HG03175 (cell line): ENCODE data around the gene SPACA6.

Experiments
- ATAC-seq: cut with Tn5 transposase; IDR thresholded peaks from one replicate; pipeline ENCODE4 v1.9.1; 2021; ENCODE audit warnings: mild to moderate bottlenecking, moderate library complexity; ENCODE audit not compliant: unreplicated experiment

SPACA6 gene

DNA sequence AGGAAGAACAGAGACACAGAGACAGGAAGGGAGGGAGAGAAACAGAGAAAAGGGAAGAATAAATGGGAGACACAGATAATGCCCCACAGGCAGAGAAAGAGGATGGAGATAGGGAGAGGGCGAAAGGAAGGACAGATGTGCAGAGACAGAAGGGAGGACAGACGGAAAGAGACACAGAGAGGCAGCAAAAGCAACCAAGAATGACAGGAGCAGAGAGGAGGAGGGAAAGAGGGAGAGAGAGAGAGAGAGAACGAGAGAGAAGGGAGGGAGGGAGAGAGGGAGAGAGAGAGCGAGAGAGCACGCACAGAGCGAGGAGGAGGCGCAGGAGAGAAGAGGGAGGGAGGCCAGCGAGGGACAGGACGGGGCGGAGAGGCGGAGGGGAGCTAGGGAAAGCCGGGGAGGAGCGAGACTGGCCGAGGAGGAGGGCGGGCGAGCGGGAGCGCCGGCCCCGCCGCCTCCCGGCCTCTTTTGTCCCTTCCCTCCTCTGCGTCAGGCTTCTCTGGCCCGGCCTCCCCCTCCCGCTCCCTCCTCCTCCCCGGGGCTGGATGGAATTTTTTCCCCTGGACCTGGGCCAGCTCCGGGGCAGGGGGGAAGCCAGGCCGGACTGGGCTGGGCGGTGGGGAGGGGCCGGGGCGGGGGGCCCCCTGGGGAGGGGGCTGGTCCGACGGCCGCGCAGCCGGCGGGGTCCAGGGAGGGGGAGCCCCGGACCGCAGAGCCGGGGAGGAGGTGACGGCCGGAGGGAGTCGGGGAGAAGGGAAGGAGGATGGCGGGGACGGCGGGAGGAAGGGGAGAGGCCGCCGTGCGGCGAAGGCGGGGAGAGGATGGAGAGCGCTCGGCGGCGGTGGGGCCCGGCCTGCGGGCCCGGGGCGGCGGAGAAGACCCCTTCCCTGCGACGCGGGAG, 4.2 kb upstream of the SPACA6 start:
- ATAC-seq = no peak

DNA sequence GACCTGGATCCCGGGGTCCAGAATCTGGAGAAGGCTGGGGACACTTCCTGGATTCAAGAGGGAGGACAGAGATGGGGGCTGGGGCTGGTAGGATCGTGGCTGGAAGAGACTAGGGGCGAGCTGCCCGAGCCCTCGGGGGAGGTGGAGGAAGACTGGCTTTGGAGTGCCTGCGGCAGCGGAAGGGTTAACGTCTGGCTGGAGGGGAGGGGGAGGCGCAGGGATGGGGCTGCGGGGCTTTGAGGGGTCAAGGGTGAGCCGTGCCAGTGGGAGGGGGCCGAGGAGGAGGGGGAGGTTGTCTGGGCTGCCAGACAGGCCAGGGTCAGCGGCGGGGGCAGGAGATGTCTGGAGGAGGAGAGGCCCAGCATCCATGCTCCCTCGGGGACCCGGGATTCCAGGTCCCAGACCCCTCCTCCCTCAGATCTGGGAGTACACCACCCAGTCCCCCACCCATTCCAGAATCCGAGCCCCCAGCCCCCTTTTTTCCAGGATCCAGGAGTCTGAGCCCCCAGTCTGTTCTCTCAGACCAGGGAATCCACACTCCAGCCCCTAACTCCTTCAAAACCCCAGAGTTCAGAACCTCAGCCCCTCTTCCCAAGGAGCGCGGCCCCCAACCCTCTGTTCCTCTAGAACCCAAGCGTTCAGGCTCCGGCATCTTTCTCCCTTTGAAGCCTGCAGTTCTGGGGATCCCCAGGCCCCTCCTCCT, 3.2 kb upstream of the SPACA6 start:
- no peak for ATAC-seq

DNA sequence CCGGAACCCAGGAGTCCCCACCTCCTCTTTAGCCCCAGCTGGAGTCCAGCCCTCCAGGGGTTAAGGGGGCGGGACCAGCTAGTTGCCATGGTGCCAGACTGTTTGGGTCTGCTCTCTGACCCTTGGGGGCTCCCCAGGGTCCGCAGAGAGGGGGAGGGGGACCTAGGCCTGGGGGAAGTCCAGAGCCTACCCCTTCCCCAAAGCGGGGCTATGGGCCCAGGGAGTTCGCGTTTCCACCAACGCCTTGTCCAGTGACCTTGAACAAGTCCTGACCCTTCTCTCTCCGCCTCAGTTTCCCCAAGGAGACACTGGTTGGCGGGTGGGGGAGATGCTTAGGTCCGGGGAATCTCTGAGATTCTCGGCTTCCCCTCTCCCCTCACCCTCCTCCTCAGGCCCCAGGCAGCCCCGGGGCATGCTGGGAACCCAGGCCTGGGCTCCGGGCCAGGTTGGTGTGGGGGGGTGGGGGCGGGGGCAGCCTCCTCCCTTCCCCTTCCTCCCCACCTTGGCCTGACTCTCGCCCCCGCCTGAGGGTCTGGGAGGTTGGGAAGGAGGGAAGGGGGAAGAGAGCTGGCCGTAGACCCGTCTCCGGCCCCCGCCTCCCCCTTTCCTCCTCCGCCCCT, 2.6 kb upstream of the SPACA6 start:
- no peak for ATAC-seq

DNA sequence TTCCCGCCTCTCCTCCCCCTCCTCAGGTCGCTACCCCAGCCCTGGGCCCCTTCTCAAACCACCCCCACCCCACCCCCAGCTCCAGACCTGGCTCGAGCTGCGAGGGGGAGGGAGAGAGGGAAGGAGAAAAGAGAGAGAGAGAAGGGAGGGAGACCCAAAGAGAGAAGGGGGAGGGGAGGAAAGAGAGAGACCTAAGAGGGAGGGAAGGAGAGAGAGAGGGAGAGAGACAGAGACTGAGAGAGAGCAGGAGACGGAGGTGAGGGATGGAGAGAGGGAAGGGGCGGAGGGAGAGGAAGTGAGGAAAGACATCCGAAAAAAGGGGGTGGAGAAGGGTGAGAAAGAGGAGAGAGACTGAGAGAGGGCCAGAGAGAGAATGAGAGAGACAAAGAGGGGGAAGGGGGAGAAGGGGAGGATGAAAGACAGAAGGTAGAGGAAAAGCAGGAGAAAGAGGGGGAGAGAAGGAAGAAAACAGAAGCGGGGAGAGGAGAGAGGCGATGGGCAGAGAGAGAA, 2.0 kb upstream of the SPACA6 start:
- ATAC-seq = no peak

DNA sequence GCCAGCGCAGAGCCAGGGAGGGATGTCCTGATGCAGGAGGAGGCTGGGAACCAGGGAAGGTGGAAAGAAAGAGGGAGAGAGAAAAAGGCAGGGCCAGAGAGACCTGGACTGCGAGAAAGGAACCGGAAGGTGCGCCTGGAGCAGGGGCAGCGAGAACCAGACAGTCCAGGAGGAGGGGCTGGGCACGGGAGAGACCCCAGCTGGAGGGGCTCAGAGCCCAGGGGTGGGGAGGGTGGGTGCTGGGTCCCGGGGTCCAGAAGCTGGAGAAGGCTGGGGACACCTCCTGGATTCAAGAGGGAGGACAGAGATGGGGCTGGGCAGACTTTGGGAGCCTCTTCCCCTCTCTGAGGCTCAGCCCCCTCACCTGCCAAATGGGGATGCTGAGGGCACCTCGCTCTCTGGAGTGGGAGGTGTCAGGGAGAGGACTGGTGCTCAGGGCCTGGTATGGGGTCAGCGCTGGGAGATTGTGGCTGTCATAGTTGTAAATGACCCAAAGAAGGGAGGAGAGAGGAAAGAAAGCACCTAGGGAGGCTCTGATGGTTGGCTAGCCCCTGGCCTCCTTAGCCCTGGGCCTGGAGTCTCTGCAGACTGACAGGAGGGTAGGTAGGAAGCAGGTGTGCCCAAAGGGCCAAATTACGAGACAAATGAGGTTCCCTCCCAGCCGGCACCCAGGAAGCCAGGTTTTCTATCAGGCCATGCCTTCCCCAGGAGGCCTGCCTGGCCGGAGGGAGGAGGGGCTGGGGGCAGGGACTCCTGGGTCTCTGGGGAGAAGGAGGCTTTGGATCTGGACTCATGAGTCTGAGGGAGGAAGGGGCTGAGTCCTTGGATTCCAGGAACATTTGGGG, 1.3 kb upstream of the SPACA6 start:
- ATAC-seq = no peak

DNA sequence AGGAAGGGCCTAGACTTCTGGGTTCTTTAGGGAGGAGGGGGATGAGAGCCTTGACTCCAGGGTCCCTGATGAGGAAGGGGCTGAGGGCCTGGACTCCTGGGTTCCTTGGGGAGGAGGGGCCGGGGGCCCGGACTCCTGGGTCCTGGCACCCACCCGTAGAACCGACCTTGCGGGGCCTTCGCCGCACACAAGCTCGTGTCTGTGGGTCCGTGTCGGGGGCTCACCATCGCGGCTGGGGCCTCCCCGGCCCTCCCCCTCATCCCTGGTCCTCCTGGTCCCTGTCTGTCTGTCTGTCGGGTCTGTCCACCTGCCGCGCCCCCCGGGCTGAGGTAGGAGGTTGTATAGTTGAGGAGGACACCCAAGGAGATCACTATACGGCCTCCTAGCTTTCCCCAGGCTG, 662 bp upstream of the SPACA6 start:
- no peak for ATAC-seq

DNA sequence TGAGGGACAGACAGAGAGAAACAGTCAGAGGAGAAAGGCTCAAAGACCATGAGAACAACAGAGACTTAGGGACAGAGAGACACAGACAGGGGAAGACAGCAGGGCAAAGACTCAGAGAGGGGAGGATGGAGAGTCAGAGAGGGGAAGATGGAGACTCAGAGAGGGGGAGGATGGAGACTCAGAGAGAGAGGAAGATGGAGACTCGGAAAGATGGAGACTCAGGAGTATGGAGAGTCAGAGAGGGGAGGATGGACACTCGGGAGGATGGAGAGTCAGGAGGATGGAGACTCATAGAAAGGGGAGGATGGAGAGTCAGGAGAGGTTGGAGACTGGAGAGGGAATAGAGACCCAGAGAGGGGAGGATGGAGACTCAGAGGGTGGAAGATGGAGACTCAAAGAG, 689 bp downstream of the SPACA6 start:
- ATAC-seq = no peak

DNA sequence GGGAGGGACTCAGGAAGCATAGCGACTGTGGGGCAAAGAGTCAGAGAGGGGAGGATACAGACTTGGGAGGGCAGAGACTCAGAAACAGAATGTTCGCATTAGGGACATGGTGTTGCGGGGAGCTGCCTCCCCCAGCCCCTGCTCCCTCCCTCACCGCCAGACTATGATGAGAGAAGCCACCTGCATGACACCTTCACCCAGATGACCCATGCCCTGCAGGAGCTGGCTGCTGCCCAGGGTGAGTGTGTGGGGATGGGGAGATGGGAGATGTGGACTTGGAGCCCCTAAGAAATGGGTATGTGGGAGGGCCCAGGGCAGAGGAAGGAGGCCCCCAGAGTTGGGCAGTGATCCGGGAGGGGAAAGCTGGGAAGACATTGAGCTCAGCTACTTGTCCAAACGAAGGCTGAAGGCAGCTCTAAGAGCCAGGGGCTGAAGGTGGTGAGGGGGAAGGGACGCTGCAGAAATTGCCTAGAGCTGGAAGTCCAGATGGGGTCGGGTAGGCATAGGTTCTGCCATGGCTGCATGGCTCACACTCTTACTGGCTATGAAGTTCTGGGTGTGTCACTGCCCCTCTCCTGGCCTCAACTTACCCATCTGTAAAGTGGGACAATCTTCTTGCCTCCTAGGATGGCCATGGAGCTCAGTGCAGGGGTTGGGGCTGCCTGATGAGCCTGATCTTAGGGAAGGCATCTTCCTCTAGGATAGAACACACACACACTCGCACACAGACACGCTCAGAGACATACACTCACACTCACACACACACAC, 1.4 kb downstream of the SPACA6 start:
- no peak for ATAC-seq

DNA sequence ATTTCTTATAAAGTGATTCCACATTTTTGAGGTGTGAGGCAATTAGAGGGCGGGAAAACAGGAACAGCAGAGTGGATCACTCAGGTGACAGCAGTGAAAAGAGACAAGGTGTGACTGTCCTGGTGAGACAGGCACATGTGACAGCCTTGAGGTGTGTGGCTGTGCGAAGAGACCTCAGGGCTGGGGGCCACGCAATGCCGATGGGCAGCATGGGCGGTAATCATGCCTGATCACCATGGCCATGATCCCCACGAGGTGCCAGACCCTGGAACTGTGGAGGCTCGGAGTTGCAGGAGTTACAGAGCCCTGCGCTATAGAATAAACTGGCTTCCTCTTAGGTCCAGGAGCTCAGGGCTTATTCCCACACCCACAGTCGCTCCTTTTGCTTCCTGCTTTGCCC, 2.0 kb downstream of the SPACA6 start:
- no peak for ATAC-seq

DNA sequence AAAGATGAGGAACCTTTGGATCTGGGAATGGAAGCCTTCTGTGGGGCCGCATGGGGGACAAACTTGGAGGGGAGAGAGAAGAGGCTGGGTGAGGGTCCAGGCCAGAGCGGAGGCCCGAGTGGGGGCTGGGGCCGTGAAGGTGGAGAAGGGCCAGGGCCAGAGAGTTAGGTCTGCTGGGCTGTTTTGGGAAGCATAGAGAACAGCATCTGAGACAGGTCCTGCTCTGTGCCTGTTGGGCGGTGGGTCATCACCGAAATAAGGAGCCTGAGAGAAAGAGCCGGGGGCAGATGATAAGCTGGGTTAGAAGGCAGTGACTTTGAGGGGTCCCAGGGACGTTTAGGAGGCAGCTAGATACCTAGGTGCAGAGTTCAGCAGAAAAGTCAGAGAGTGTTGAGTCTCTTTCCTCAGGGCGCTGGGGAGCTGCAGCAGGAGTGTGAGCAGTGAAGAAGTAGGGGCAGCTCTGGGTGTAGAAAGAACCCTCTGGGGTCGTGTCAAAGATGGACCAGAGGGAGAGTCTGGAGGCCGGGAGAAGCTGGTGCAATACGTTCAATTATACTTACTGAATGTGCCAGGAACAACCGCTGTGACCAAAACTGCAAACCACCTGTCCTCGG, 2.7 kb downstream of the SPACA6 start:
- no peak for ATAC-seq

DNA sequence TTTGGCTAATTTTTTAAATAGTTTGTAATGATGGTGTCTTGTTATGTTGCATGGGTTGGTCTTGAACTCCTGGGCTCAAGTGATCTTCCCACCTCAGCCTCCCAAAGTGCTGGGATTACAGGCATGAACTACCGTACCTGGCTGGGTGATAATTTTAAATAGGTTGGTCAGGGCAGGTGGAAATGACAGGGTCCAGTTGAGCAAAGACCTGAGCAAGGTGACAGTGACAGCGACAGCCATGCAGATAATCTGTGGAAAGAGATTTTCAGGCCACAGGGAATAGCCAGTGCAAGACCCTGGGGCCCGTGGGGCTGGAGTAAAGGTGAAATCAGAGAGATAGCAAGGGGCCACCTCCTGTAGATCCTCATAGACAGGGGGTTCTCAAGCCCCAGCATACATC, 3.5 kb downstream of the SPACA6 start:
- ATAC-seq = no peak

DNA sequence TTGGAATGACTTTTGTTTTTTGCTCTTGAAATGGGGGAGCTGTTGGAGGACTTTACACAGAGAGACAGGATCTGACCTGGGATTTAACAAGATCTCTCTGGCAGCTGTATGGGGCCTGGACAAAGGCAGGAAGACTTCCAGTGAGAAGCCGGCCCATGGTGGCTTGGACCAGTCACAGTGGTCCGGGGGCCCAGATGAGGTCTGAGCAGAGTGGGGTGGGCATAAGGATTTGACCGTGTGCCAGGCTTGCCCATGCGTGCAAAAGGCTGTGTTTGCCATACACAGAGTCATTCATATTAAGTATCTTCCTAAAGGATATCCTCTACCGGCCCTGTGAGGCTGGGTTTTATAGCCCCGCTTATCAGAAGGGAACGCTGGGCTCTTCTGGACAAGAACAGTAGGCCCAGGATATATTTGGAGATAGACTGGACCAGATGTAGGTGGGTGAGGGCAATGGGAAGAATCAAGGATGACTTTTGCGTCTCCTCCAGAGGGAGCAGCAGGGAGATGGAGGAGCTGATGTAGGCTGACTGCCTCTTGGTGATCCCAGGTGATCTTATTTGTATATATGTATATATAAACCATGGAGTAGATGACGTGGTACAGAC, 4.1 kb downstream of the SPACA6 start:
- no peak for ATAC-seq

DNA sequence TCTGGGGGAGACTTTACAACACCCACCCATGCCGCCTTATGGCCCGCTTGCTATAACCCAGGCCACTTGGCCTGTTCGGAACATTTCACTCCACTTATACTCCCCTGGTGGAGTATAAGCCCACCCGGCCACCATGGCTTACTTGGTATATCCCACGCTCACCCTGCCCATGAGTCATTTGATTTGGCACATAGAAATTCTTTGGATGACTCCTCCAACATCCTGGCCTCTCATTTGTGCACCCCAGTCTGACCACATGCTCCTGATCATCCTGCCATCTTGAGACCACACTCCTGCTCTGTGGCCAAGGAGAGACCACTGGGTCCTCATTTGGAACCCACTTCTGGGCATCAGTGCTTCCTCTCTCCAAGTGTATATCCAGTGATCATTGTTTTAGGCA, 5.2 kb downstream of the SPACA6 start:
- no peak for ATAC-seq

DNA sequence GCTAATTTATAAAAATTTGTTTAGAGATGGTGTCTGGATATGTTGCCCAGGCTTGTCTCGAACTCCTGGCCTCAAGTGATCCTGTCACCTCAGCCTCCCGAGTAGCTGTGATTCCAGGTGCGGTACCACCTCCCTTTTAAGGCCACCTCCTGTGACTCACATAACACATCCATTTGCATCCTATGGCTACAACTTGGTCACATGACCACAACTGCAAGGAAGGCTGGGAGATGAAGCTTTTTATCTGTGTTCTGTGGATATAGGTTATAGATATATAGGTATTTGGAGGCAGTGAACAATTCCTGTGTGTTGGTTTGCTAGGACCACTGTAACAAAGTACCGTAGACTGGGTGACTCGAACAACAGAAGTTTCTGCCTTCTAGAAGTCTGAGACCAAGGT, 6.0 kb downstream of the SPACA6 start:
- ATAC-seq = no peak

DNA sequence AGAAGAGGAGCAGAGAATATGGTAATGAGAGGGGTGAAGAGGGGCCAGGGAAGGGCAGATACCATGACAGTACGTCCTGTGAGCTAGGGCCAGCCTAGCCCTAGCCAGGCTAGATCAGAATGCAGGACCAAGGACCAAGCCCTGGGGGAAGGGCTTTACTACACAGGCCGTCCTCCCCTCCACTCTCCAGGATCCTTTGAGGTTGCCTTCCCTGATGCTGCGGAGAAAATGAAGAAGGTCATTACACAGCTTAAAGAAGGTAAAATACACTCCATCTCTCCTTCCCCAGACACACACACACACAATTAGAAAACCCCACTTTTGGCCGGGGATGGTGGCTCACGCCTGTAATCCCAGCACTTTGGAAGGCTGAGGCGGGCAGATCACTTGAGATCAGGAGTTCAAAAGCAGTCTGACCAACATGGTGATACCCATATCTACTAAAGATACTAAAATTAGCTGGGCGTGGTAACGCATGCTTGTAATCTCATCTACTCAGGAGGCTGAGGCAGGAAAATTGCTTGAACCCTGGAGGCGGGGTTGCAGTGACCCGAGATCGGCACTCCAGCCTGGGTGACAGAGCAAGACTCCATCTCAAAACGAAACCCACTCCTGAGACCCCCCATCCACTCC, 8.5 kb downstream of the SPACA6 start:
- no peak for ATAC-seq

DNA sequence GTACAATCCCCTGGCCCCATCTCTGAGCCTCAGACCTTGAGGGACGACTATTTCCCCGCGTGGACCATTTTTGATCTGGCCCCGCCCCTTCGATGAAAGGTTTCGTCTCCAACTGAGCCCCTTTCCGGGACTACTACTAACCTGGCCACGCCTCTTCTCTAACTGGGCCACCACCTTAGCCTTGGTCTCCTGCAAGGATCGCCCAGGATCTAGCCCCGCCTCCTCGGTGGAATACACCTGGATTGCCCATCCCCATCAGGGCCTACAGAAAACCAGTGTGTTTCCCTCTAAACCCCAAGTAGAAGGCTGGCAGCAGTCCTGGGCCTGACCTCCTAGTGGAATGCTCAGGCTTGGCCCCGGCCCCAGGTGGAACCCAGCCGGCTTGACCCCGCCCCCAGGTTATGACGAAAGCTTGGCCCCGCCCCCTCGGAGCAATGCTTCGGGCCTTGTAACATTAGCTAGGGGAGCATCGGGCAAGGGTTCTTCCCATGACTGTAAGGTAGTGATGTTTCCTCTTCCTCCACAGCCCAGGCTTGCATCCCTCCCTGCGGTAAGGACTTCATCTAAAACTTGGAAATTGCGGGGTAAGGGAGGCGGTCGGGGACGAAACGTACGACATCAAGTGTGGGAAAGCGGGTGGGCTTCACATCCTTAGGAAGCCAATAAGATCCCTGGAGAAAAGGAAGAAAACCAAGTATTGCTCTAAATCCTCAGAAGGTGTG, 9.1 kb downstream of the SPACA6 start:
- no peak for ATAC-seq

DNA sequence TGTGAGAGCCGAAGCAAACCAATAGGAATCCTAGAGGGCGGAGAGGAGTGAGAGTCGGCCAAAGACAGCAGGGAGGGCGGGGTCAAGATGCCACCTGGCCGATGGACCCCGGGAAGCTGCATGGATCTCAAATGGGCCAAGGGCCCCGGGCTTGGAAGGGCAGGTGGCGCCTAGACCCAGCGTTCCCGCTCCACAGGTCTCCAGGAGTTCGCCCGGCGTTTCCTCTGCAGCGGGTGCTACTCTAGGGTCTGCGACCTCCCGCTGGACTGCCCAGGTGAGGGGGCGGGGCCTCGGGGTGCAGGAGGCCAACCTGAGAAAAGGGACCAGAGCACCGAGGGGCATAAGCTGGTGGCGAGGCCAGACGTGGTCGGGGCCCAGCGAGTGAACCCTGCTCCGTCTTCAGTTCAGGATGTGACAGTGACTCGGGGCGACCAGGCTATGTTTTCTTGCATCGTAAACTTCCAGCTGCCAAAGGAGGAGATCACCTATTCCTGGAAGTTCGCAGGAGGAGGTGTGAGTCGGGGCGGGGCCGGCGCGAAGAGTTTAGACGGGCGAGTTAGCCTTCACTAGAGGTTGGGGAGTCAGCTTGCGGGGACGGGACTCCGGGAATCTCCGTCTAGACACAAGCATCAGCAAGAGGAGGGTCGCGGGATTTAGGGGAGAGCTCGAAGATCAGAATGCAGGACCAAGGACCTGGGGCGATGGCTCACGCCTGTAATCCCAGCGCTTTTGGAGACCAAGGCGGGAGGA, 9.9 kb downstream of the SPACA6 start:
- ATAC-seq = no peak
